DND-41 (cell line): ENCODE measurements around the gene SIN3A.

Experiments
- ATAC-seq: fragments of 200-7000 bp; cut with Tn5 transposase; 3 replicates; pipeline ENCODE4 v1.9.1; 2021; ENCODE audit warnings: low read depth; ENCODE audit not compliant: insufficient read depth
- DNase-seq: peaks from one replicate; pipeline ENCODE4 v3.0.0-alpha.2; 2020
- H2AFZ ChIP-seq: 2 replicates; pipeline ENCODE4 v1.6.0; 2012; ENCODE audit warnings: low read depth, low read length
- H3K27ac ChIP-seq: 2 replicates; pipeline ENCODE4 v1.5.1; 2012; ENCODE audit warnings: low read length, inconsistent platforms
- H3K27me3 ChIP-seq: fragments of 200-600 bp; sonication (generic); 2 replicates; pipeline ENCODE4 v1.6.0; 2012; ENCODE audit warnings: low read length, mild to moderate bottlenecking, inconsistent platforms; ENCODE audit not compliant: insufficient read depth, poor library complexity
- H3K36me3 ChIP-seq: 2 replicates; pipeline ENCODE4 v1.5.1; 2012; ENCODE audit warnings: low read length, inconsistent platforms; ENCODE audit not compliant: insufficient read depth
- H3K4me1 ChIP-seq: 2 replicates; pipeline ENCODE4 v1.5.1; 2012; ENCODE audit warnings: mild to moderate bottlenecking, low read length; ENCODE audit not compliant: insufficient read depth
- H3K4me2 ChIP-seq: 2 replicates; pipeline ENCODE4 v1.6.0; 2012; ENCODE audit warnings: mild to moderate bottlenecking, moderate library complexity, low read length, inconsistent platforms; ENCODE audit not compliant: insufficient read depth
- H3K4me3 ChIP-seq, 2 experiments: fragments of 200-600 bp in 1 of 2; shearing (Covaris generic) in 1 of 2; 2 replicates each; pipeline ENCODE4 v1.5.1; 2012 to 2016; ENCODE audit warnings: inconsistent platforms in 2 of 2, low read length in 2 of 2, mild to moderate bottlenecking in 2 of 2, low read depth in 1 of 2, moderate library complexity in 1 of 2
- H3K79me2 ChIP-seq: 2 replicates; pipeline ENCODE4 v1.6.0; 2012; ENCODE audit warnings: low read length, inconsistent platforms; ENCODE audit not compliant: insufficient read depth
- H3K9ac ChIP-seq: 2 replicates; pipeline ENCODE4 v1.6.0; 2012; ENCODE audit warnings: low read depth, mild to moderate bottlenecking, inconsistent platforms, low read length, moderate library complexity
- H3K9me3 ChIP-seq: 2 replicates; pipeline ENCODE4 v1.5.1; 2012; ENCODE audit warnings: low read length, moderate library complexity, mild to moderate bottlenecking, inconsistent platforms; ENCODE audit not compliant: insufficient read depth, severe bottlenecking
- H4K20me1 ChIP-seq: 2 replicates; pipeline ENCODE4 v1.6.0; 2012; ENCODE audit warnings: low read length; ENCODE audit not compliant: insufficient read depth
- EZH2 ChIP-seq: IDR thresholded peaks from 3 replicates; pipeline ENCODE4 v1.6.1; 2012; ENCODE audit warnings: borderline replicate concordance, low read depth, mild to moderate bottlenecking, moderate library complexity, low read length, inconsistent platforms; ENCODE audit not compliant: severe bottlenecking
- TF ChIP-seq, protein P1 (sequence below): IDR thresholded peaks from 2 replicates; pipeline ENCODE4 v1.5.1; 2012; ENCODE audit warnings: borderline replicate concordance, low read length, moderate library complexity, mild to moderate bottlenecking; ENCODE audit not compliant: poor library complexity, severe bottlenecking; ENCODE audit errors: extremely low read depth

Gene SIN3A

GRCh38 chr15:75329571-75329970 lies 121.9 kb downstream of the SIN3A start:
- Histone ChIP-seq H3K27ac (no peak overlapping the region), H3K36me3 (no peaks in the 10 kb centered on the region), H3K27me3 (no peaks in the 10 kb centered on the region), H3K4me3 (no peak overlapping the region), H2AFZ (no peak overlapping the region), H3K4me2 (no peak overlapping the region), H3K9ac (no peak overlapping the region), H3K4me1 (no peaks in the 10 kb centered on the region), H3K9me3 (no peaks in the 10 kb centered on the region), H3K79me2 (no peaks in the 10 kb centered on the region), H4K20me1 (no peaks in the 10 kb centered on the region)
- TF ChIP-seq, protein P1, sequence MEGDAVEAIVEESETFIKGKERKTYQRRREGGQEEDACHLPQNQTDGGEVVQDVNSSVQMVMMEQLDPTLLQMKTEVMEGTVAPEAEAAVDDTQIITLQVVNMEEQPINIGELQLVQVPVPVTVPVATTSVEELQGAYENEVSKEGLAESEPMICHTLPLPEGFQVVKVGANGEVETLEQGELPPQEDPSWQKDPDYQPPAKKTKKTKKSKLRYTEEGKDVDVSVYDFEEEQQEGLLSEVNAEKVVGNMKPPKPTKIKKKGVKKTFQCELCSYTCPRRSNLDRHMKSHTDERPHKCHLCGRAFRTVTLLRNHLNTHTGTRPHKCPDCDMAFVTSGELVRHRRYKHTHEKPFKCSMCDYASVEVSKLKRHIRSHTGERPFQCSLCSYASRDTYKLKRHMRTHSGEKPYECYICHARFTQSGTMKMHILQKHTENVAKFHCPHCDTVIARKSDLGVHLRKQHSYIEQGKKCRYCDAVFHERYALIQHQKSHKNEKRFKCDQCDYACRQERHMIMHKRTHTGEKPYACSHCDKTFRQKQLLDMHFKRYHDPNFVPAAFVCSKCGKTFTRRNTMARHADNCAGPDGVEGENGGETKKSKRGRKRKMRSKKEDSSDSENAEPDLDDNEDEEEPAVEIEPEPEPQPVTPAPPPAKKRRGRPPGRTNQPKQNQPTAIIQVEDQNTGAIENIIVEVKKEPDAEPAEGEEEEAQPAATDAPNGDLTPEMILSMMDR = no peak
- TF ChIP-seq EZH2 = no peak
- no peak for DNase-seq
- no peak for ATAC-seq

DNA sequence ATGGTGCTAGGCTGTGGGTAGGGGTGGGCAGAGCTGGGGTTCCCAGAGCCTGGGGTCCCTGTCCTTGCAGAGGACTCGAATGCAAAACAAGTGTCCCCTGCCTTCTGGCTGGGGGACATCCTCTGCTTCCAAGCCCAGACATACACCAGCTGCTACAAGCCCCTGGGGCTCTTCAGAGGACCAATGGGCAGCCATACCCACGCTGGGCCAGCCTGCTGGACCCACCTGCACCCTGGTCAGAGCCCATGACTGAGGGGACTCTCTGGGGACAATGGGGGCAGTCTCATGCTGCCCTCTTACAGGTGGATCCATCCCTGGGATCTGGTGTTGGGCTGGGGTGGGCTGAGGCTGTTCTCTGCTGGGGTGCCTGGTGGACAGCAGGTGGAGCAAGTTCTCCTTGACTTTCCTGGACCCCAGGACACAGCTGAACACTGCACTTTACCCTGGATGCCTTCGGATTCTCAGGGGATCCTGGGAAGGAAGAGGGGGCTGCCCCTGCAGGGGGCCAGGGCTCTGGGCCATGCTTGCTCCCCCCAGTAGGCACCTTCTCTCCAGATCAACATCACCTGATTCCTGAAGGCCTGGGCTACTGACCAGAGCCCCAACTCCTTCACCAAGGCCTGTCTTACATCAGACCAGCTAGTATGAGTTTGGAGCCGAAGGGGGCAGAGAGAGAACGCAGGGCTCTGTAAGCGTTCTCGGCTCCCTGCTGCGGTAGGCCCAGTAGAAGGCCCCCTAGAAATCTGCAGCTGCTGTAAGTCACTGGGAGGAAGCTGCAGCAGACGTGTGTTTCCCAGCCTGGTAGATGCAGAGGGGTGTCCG lies 122.8 kb downstream of the SIN3A start:
- no peak for ATAC-seq
- TF ChIP-seq, protein P1 = no peak
- no peak for TF ChIP-seq EZH2
- Histone ChIP-seq H3K27ac (no peak overlapping the region), H2AFZ (no peak overlapping the region), H3K79me2 (no peaks in the 10 kb centered on the region), H3K27me3 (no peaks in the 10 kb centered on the region), H3K4me3 (no peak overlapping the region), H3K4me2 (no peak overlapping the region), H3K9ac (no peak overlapping the region), H3K36me3 (no peaks in the 10 kb centered on the region), H3K4me1 (no peaks in the 10 kb centered on the region), H3K9me3 (no peaks in the 10 kb centered on the region), H4K20me1 (no peaks in the 10 kb centered on the region)
- DNase-seq = no peak

GRCh38 chr15:75327491-75327890 lies 124.0 kb downstream of the SIN3A start:
- Histone ChIP-seq H3K9ac (no peak overlapping the region), H3K36me3 (no peaks in the 10 kb centered on the region), H2AFZ (no peak overlapping the region), H3K27me3 (no peaks in the 10 kb centered on the region), H3K9me3 (no peaks in the 10 kb centered on the region), H3K4me2 (no peak overlapping the region), H3K27ac (no peak overlapping the region), H4K20me1 (no peaks in the 10 kb centered on the region), H3K79me2 (no peaks in the 10 kb centered on the region), H3K4me1 (no peaks in the 10 kb centered on the region), H3K4me3 (no peak overlapping the region)
- TF ChIP-seq, protein P1 = no peak
- no peak for TF ChIP-seq EZH2
- DNase-seq = no peak
- ATAC-seq = no peak

DNA sequence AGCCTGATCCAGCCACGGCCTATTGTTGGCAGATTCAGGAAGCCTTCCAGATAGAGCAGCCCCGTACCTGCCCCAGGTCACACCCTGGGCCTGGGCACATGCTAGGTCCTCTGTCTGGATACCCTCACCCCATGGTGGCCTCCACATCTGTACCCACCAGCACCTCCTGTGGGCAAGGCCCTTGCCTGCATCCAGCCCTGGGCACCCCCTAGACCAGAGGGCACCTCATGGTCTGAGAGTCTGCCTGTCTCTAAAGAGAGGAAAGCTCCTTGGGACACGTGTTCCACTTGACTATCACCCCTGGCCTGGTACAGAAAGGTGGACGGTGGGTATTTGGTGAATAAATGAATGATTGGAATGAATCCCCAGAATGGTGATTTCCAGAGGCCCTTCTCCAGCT lies 124.5 kb downstream of the SIN3A start:
- no peaks in the 10 kb centered on the region for H3K79me2 ChIP-seq
- no peak overlapping the region for H3K4me2 ChIP-seq
- TF ChIP-seq EZH2 = no peak
- TF ChIP-seq, protein P1 = no peak
- no peaks in the 10 kb centered on the region for H4K20me1 ChIP-seq
- H3K36me3 ChIP-seq = no peaks in the 10 kb centered on the region
- H3K27me3 ChIP-seq = no peaks in the 10 kb centered on the region
- H3K4me1 ChIP-seq = no peaks in the 10 kb centered on the region
- no peak overlapping the region for H3K9ac ChIP-seq
- DNase-seq (no peak), ATAC-seq (no peak)
- no peak overlapping the region for H2AFZ ChIP-seq
- H3K9me3 ChIP-seq = no peaks in the 10 kb centered on the region
- H3K27ac ChIP-seq = no peak overlapping the region
- no peak overlapping the region for H3K4me3 ChIP-seq
